Panc1 (cell line): ENCODE results near the gene PHEX.

Experiments
- CTCF ChIP-seq: fragments of 450-650 bp; IDR thresholded peaks from 2 replicates; pipeline ENCODE4 v1.5.1; 2017; ENCODE audit warnings: mild to moderate bottlenecking
- POLR2AphosphoS5 ChIP-seq: IDR thresholded peaks from 2 replicates; pipeline ENCODE4 v1.6.1; 2012; ENCODE audit warnings: mild to moderate bottlenecking, low read depth, low read length, moderate library complexity
- REST ChIP-seq, 2 experiments: IDR thresholded peaks; 2 replicates each; pipeline ENCODE4 v1.6.1; 2011 to 2012; ENCODE audit warnings: low read depth in 2 of 2, control low read depth in 1 of 2, low read length in 1 of 2, mild to moderate bottlenecking in 1 of 2, moderate library complexity in 1 of 2; ENCODE audit not compliant: insufficient read depth in 1 of 2
- SIN3A ChIP-seq: IDR thresholded peaks from 2 replicates; pipeline ENCODE4 v1.6.1; 2012; ENCODE audit warnings: low read depth, mild to moderate bottlenecking, low read length, moderate library complexity, borderline replicate concordance; ENCODE audit not compliant: insufficient read depth
- TCF7L2 ChIP-seq: IDR thresholded peaks from 2 replicates; pipeline ENCODE4 v1.6.1; 2011; ENCODE audit warnings: mild to moderate bottlenecking, low read depth, low read length, inconsistent platforms

GRCh38 chrX:22203186-22203585 lies 171.1 kb downstream of the PHEX start:
- no peak for TF ChIP-seq POLR2AphosphoS5
- TF ChIP-seq CTCF = no peak
- no peak for TF ChIP-seq REST (IDR thresholded peaks at IDR 0.05; ENCODE audit: insufficient read depth in 1 of 2, low read depth in 2 of 2, low read length in 1 of 2)
- TF ChIP-seq SIN3A = no peak
- no peak for TF ChIP-seq TCF7L2
